ENCODE data around the gene ITPR1.

Gene ITPR1

DNA sequence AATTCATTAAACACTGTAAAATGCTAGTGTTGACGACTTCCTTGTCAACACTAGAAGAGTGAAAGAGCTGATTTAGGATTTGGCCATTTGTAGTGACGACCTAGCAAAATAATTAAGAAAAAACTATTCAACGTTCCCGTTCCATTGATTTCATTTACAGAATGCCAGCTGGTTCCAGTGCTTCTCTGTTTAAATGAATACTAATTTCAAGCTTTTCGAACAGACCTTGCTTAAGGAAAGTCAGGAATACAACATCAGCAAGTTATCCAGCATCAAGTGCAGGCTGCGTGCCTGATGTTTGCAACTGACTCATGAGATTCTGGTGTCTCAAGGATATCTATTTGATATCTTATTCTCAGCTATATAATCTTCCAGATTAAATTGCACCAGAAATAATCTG, 387.7 kb downstream of the ITPR1 start:
- no peak for DNase-seq

- DNase-seq = no peak
These were observed 389.4 kb downstream of the ITPR1 start for GRCh38 chr3:4882548-4882947.

DNA sequence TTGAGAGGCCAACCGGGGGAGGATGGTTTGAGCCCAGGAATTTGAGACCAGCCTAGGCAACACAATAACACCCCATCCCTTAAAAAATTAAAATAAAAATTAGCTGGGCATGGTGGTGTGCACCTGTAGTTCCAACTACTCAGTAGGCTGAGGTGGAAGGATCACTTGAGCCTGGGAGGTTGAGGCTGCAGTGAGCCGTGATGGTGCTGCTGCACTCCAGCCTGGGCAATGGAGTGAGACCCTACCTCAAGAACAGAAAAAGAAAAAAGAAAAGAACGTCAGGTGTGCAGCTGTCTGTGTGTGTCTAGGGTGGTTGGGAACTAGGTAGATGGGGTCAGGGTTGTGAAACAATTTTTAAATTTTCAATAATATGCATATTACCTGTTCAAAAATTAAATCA, 389.9 kb downstream of the ITPR1 start:
- no peak for DNase-seq

- no peak for DNase-seq
These were observed 391.7 kb downstream of the ITPR1 start for GRCh38 chr3:4884888-4885287.

GRCh38 chr3:4885316-4885715, 392.2 kb downstream of the ITPR1 start:
- no peak for DNase-seq

DNA sequence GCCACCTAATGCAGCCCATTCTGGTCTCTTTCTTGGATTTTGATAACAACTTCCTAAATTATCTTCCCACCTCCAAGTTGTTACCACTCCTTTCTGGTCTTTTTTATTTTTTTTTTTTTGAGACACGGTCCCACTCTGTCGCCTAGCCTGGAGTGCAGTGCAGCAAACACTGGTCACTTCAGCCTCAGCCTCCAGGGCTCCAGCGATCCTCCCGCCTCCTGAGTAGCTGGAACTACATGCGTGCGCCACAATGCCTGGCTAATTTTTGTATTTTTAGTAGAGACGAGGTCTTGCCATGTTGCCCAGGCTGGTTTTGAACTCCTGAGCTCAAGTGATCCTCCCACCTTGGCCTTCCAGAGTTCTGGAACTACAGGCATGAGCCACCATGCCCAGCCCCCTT, 393.3 kb downstream of the ITPR1 start:
- DNase-seq = no peak

DNA sequence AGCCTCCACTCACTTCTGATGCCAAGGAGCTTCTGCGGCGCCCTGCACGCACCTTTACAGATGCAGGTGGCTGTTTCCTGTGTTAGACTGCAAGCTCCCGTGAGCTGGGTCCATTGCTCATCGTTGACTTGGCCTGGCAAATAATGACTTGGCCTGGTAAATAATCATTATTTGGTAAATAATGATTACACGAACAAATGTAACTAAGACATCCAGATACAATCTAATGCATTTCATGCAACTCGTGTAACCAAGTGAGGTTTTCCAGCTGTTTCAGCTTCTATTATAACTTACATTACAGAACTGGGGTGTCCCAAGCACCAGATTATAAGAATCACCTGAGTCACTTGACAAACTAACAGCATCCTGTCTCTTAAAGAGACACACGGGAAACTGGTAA, 394.0 kb downstream of the ITPR1 start:
- DNase-seq = no peak

DNA sequence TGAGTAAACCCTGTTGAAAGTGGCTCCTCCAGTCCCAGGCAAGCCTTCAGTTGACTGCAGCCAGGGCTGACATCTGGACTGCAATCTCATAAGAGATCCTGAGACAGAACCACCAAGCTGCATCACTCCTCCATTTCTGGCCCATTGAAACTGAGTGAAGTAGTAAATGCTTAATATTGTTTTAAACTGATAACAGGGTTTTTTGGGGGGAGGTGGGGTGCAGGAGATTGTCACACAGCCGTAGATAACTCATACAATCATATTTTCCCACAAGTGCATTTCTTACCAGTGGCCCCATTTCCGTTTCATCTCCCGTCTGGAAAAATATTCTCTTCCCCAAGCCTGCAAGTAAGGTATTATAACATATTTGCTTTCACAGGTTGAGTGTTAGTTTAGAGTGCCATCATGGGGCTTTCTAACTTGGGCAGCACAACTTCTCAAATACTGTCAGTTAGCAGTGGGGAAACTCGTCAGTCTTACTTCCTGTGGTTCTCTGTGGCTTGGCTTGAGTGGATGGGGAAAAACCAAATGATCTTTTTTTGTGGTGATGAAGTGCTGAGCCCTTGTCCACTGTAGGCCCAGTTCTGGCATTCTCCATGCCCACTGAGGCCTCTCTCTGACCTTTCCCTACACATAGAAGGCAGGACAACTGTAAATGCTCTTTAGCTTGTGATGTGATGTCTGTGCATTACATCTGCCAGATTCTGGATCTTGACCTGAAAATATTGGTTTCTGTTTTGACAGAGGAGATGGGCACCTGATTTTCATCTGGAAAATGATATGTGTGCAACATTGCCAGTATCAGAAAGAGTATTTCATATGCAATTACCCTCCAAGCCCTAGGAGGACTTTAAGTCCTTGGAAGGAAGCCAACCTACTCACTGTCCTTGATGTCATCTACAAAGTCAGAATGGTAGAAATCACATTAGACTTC, 396.0 kb downstream of the ITPR1 start:
- no peak for DNase-seq

DNA sequence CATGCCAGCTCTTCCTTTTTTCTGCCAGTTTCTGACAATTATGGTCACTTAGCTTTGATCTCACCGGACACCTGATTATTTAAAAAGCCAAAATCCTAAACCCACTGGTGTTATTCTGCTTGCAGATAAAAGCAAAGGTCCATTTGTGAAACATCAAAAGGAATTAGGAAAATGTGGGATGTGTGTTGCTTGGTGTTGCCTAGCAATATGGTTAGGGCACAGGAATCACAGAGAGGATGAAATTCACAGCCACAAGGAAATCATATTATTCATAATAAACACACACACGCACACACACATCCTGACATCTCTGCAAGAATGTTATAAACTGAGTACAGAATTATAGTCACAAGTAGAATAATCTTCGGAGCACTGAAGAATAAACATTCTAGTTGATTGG, 396.7 kb downstream of the ITPR1 start:
- DNase-seq = no peak

DNA sequence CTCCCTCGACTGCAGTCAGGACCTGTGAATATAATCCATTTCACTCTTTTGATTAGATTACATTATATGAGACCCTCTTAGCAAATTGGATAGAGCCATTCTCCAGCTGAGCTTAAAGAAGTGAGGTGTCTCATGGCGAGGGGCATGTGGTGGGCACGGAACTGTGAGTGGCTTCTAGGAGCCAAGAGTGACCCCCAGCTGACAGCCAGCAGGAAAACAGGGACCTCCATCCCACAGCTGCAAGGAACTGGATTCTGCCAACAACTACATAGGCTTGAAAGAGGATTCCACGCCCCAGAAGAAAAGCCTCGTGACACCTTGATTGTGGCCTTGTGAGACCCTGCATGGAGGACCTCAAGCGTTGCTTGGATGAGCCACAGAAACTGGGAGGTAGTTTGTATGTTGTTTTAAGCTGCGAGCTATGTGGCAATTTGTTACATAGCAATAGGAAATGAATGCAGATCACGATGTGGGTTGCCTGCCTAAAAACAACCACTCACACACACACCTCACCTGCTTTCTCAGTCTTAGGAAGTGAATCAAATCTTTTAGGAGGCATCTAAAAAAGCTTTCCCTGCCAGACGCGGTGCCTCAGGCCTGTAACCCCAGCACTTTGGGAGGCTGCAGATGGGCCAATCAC, 401.9 kb downstream of the ITPR1 start:
- DNase-seq = no peak

DNA sequence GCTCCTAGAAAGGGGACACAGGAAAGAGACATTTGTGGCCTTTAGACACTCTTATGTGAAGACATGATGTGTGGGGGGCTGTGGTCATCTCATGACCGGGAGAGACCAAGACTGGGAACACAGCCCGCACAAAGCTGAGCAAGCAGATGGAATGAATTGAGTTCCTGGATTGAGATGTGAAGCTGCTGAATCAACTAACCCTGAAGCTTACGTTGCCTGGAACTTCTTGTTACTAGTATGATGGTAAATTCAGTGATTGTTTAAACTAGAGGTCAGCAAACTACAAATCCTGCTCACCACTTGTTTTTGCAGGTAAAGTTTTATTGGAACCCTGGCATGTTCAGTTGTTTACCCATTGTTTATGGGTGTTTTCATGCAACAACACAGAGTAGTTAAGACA, 402.7 kb downstream of the ITPR1 start:
- DNase-seq = no peak
